GM20000 (cell line): ENCODE data around the gene TNPO1.
A peak's percentile ranks its signal among the peaks of the same experiment; 100 is the strongest.

ENCODE experiments used
- DNase-seq: peaks from one replicate; pipeline ENCODE4 v3.0.0; 2012; ENCODE audit warnings: low spot score
- CTCF ChIP-seq: IDR thresholded peaks from 2 replicates; pipeline ENCODE4 v1.5.1; 2012; ENCODE audit warnings: mild to moderate bottlenecking, control low read depth; ENCODE audit errors: extremely low read depth, missing control alignments

TNPO1 gene

GRCh38 chr5:72811849-72812248, 4.6 kb upstream of the TNPO1 start:
- no peak for TF ChIP-seq CTCF
- no peak for DNase-seq

GRCh38 chr5:72812488-72812887, 4.0 kb upstream of the TNPO1 start:
- DNase-seq: no peak
- no peak for TF ChIP-seq CTCF

- no peak for DNase-seq
- no peak for TF ChIP-seq CTCF
These were observed 2.4 kb upstream of the TNPO1 start for GRCh38 chr5:72814104-72814503.

DNA sequence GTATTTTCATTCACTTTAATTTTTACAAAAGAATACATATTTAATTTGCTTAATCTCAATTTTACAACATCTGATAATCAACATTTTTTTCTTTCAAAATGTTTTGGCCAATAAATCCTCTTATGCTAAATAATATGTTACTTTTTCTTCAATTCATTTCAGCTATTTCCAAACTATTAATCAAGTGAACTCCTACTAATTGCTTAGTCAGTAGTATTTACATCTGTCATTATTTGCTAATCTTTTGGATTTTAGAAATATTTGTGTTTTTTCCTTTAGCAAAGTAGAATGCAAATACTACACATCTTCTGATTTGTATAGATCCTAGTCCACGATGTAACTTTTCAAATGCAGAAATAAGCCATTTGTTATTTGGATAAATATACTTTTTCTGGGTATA, 1.6 kb upstream of the TNPO1 start:
- no peak for DNase-seq

DNA sequence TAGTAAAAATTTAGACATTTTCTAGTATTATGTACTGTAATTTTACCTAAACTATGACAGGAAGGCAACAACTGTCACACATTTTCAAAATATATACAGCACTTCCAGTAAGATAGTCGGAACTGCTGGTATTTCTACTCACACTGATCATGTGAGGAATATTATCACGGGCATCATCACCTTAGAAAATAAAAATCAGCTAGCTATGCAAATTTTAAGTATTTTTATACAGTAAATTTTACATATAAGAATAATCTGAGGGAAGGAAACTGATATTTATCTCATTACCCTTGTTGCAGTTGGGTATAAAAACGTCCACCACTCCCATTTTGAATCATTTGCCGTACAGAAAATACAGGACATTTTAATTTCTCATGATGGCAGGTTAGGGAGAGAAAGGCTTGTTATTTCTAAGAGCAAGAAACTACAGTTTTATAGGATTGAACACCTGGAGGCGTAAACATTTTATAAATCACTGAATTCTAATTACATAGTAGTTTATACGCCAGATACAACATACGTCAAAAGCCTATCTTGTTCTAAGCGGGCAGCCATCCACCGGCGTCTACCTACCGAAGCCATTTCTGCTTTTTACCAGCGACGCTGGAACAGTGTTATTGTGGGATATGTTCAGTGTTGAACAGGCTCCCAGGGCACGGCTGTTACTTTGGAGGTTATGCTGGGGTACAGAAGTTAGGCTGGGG, 729 bp upstream of the TNPO1 start:
- DNase-seq: no peak
- TF ChIP-seq CTCF: no peak

More for the DNA sequence above, 1.6 kb upstream of the TNPO1 start:
- no peak for TF ChIP-seq CTCF

DNA sequence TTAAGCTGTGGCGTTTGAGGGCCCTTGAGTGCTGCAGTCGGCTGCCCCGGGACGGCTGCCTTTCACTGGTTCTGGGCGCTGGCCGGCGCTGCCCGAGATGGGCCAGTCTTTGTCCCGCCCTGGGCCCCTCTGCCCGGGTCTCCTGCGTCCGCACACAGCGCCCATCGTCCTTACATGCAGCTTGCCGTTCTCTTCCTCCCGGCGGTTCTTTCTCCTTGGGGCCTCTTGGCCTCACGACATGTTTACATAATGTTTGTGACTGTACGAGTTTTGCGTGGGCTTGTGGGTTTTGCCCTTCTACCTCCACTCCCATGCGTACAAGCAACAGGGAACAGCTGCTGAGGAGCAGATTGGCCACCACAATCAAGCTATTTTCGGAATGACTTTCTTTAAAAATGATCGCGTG, 618 bp downstream of the TNPO1 start:
- TF ChIP-seq CTCF: no peak

DNA sequence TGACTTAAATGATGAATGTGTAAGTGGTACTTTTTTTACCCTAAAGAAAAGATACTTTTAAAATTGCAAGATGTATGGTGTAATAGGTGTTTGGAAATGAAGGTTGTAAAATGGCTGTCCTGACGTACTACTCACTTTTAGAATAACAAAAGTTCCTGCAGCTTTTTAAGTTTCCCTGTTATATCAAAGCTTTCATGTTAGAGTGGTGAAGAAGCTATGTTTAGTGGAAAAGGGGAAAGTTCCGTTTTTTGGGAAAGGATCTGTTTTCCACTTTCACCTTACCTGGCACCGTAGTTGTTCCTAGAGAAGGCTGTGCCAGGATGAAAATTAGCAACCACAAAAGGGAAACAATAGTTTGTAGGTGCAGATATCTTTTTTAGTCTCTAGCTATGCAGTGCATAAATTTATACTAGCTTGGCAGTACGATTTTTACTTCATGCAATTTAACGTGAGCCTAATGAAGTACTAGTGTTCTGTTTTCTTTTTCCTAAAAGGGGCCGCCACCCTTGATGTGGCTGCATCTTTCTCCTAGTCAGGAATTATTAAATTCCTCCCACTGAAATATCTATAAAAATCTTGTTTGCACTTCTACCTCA, 1.3 kb downstream of the TNPO1 start:
- no peak for TF ChIP-seq CTCF
- DNase-seq: no peak

More for the DNA sequence above, 618 bp downstream of the TNPO1 start:
- DNase-seq: peak; percentile 70
